A673 (cell line): ENCODE data around the gene WNT6. TPM values are rescaled to one million over a fixed set of nuclear protein-coding genes. Genes with fewer than 3 reads are reported as not detected.
A peak's percentile ranks its signal among the peaks of the same experiment; 100 is the strongest.

Experiments
- BruUV-seq: library from RNA; stranded (reverse); fragments of 400-500 nt; replicated peaks from 2 replicates; lab custom pipeline; 2021; lab: Mats Ljungman, UMichigan
- CTCF ChIA-PET: fragments of 300-600 bp; sonication (Branson Sonifier 250); formaldehyde crosslinking; loops from one replicate; lab custom pipeline; 2022; ENCODE audit warnings: antibody characterized with exemption; lab: Charles Lee
- POLR2A ChIA-PET: fragments of 300-600 bp; sonication (Branson Sonifier 250); formaldehyde crosslinking; loops from one replicate; lab custom pipeline; 2022; ENCODE audit warnings: antibody characterized with exemption; ENCODE audit not compliant: low non-redundant PET; lab: Charles Lee
- DNase-seq: peaks from one replicate; pipeline ENCODE4 v3.0.0-alpha.2; 2015; ENCODE audit warnings: low spot score
- H3K27ac ChIP-seq: fragments of 200-600 bp; sonication (generic); 2 replicates; pipeline ENCODE4 v1.5.1; 2016; ENCODE audit warnings: mixed run types, low read depth, mild to moderate bottlenecking, mixed read lengths, antibody characterized with exemption, low read length; ENCODE audit not compliant: poor library complexity, severe bottlenecking
- H3K27me3 ChIP-seq: fragments of 200-600 bp; sonication (generic); replicated peaks from 2 replicates; pipeline ENCODE4 v1.6.1; 2017; ENCODE audit warnings: mixed run types, low read depth, mild to moderate bottlenecking, mixed read lengths, antibody characterized with exemption, low read length; ENCODE audit not compliant: insufficient read depth, poor library complexity
- H3K36me3 ChIP-seq: fragments of 200-600 bp; sonication (generic); 2 replicates; pipeline ENCODE4 v1.6.1; 2016; ENCODE audit warnings: mixed run types, mild to moderate bottlenecking, mixed read lengths, antibody characterized with exemption, low read length; ENCODE audit not compliant: insufficient read depth, poor library complexity, severe bottlenecking
- H3K4me1 ChIP-seq: fragments of 200-600 bp; sonication (generic); 2 replicates; pipeline ENCODE4 v1.6.1; 2017; ENCODE audit warnings: mixed run types, mild to moderate bottlenecking, mixed read lengths, antibody characterized with exemption, low read length; ENCODE audit not compliant: insufficient read depth, poor library complexity, severe bottlenecking
- H3K4me3 ChIP-seq: fragments of 200-600 bp; sonication (generic); 2 replicates; pipeline ENCODE4 v1.5.1; 2016; ENCODE audit warnings: low read depth, mixed run types, mild to moderate bottlenecking, mixed read lengths, low read length; ENCODE audit not compliant: poor library complexity, severe bottlenecking
- H3K9me3 ChIP-seq: fragments of 200-600 bp; sonication (generic); 2 replicates; pipeline ENCODE4 v1.6.1; 2016; ENCODE audit warnings: mixed run types, low read depth, mild to moderate bottlenecking, mixed read lengths, antibody characterized with exemption, low read length; ENCODE audit not compliant: poor library complexity, severe bottlenecking
- EZH2 ChIP-seq: fragments of 200-600 bp; sonication (generic); IDR thresholded peaks from 2 replicates; pipeline ENCODE4 v1.6.1; 2017; ENCODE audit warnings: borderline replicate concordance, low read depth, mild to moderate bottlenecking, mixed read lengths, antibody characterized with exemption, low read length; ENCODE audit not compliant: poor library complexity, severe bottlenecking
- intact Hi-C: fragments of 100-400 bp; cut with micrococcal nuclease; formaldehyde crosslinking; loops from one replicate; pipeline ENCODE4 v1.10.0; 2022; ENCODE audit not compliant: unreplicated experiment
- total RNA-seq: library from RNA; stranded (reverse); gene quantifications from 2 replicates; pipeline ENCODE4 v1.2.3, GENCODE V29; 2021
- TF ChIP-seq, protein P1 (sequence below): fragments of 300-800, 200-600 bp; sonication (generic); conservative IDR thresholded peaks from 2 replicates; pipeline ENCODE4 v1.5.1; 2017; ENCODE audit warnings: low read depth, mild to moderate bottlenecking, antibody characterized with exemption, low read length, moderate library complexity, mixed read lengths

The WNT6 gene
- total RNA-seq, 1 experiment from 2014 or later = not detected

DNA sequence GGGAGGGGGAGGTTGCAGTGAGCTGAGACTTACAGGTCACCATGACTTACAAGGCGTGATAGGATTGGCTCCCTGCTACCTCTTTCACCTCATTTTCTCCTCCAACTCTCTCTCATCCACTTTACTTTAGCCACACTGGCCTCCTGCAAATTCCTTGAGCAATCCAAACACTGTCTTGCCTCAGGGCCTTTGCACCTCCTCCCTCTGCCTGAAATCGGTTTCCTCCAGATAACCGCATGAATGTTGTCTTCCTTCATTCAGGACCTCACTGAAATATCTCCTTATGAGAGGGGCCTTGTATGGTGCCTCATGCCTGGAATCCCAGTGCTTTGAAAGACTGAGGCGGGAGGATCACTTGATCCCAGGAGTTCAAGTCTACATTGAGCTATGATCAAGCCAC is 42.8 kb downstream of the WNT6 start:
- intact Hi-C loops = no loop called here
- Histone ChIP-seq H3K27me3 (peaks cover 30% of the 10 kb centered on the region), H3K27ac (no peak overlapping the region), H3K9me3 (no peaks in the 10 kb centered on the region), H3K36me3 (no peaks in the 10 kb centered on the region), H3K4me3 (no peak overlapping the region), H3K4me1 (peaks cover 7% of the 10 kb centered on the region)
- TF ChIP-seq, protein P1, sequence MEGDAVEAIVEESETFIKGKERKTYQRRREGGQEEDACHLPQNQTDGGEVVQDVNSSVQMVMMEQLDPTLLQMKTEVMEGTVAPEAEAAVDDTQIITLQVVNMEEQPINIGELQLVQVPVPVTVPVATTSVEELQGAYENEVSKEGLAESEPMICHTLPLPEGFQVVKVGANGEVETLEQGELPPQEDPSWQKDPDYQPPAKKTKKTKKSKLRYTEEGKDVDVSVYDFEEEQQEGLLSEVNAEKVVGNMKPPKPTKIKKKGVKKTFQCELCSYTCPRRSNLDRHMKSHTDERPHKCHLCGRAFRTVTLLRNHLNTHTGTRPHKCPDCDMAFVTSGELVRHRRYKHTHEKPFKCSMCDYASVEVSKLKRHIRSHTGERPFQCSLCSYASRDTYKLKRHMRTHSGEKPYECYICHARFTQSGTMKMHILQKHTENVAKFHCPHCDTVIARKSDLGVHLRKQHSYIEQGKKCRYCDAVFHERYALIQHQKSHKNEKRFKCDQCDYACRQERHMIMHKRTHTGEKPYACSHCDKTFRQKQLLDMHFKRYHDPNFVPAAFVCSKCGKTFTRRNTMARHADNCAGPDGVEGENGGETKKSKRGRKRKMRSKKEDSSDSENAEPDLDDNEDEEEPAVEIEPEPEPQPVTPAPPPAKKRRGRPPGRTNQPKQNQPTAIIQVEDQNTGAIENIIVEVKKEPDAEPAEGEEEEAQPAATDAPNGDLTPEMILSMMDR = no peak
- TF ChIP-seq EZH2 = no peak
- POLR2A ChIA-PET = no interaction called here
- CTCF ChIA-PET = no interaction called here
- no TSS peak for BruUV-seq
- DNase-seq = no peak

DNA sequence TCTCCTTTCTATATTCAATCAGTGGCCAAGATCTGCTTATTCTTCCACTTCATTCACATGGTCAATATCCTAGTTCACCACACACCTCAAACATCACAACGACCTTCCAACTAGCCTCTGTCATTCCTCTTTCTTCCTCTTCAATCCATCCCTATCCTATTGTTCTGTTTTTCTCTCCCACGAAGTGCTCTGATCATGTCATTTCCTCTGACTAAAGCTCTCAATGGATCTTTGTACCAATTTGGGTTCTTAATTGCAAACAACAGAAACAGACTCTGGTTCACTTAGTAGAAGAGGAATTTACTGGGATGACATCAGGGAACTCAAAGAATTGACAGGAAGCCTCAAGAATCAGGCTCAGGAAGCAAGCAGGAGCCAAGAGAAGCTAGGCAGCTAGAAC is 44.6 kb downstream of the WNT6 start:
- Histone ChIP-seq H3K4me1 (no peaks in the 10 kb centered on the region), H3K27ac (no peak overlapping the region), H3K27me3 (peaks cover 15% of the 10 kb centered on the region), H3K4me3 (no peak overlapping the region), H3K36me3 (no peaks in the 10 kb centered on the region), H3K9me3 (no peaks in the 10 kb centered on the region)
- no TSS peak for BruUV-seq
- no peak for DNase-seq
- CTCF ChIA-PET = no interaction called here
- no peak for TF ChIP-seq EZH2
- TF ChIP-seq, protein P1 = no peak
- intact Hi-C loops = no loop called here
- POLR2A ChIA-PET = no interaction called here

DNA sequence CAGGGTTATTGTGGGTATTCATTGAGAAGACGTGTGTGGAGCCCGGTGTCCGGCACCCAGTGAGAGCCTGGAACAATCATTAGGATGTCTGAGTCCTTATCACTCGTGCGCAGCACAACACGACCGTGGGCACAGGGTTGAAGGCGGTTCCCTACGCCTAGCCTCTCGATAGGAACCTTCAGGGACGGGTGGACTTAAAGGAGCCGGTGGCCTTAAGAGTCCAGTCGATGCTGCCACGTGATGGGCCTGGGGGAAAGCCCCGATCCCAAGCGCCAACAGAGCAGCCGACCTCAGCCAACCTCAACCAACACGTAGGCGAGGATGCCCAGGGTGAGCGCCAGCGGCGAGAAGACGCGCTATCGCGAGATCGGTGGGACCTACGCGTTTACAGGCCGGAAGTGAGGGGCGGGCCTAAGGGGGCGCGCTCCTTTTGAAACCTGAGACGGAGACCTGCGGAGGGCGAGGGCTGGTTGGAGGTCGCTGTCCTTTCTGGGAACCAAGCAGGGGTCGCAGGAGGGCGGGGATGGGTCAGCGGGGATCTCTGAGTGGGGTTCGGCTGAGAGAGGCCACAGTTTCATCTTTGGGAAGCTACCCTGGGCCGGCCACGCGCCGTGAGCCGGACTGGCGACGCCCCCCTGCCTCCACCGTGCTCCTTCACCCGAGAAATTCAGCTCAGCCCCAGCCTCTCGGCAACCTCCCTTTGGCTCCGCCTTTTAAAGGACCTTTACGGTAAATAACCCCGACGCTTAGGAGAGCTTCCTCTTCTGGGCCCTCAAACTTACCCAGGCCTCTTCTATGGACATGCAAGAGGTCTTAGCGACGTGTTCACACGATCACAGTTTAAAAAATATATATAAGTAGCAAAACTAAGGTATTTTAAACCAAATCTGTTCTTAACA is 49.4 kb downstream of the WNT6 start:
- ChIA-PET CTCF (interaction anchor here (0.5 to 1.7 kb wide), 4 partner anchors 11 to 503 kb away, joined by 3 to 17 read pairs (median 6); no protein-coding TSS in a partner anchor), POLR2A (no interaction called here)
- H3K4me3 ChIP-seq = peak overlapping the region; percentile 56
- H3K27ac ChIP-seq = peak overlapping the region; percentile 68
- H3K36me3 ChIP-seq = no peaks in the 10 kb centered on the region
- peaks cover 9% of the 10 kb centered on the region for H3K4me1 ChIP-seq
- no peaks in the 10 kb centered on the region for H3K27me3 ChIP-seq
- DNase-seq = peak; percentile 94
- TSS peak; percentile 68 for BruUV-seq
- intact Hi-C loops = no loop called here
- no peaks in the 10 kb centered on the region for H3K9me3 ChIP-seq
- TF ChIP-seq, protein P1 = no peak
- no peak for TF ChIP-seq EZH2
